GM19455 (cell line): ENCODE measurements around the gene CACNA2D4.

ENCODE experiments used
- ATAC-seq: cut with Tn5 transposase; IDR thresholded peaks from one replicate; pipeline ENCODE4 v1.9.1; 2021; ENCODE audit not compliant: unreplicated experiment

CACNA2D4 gene

DNA sequence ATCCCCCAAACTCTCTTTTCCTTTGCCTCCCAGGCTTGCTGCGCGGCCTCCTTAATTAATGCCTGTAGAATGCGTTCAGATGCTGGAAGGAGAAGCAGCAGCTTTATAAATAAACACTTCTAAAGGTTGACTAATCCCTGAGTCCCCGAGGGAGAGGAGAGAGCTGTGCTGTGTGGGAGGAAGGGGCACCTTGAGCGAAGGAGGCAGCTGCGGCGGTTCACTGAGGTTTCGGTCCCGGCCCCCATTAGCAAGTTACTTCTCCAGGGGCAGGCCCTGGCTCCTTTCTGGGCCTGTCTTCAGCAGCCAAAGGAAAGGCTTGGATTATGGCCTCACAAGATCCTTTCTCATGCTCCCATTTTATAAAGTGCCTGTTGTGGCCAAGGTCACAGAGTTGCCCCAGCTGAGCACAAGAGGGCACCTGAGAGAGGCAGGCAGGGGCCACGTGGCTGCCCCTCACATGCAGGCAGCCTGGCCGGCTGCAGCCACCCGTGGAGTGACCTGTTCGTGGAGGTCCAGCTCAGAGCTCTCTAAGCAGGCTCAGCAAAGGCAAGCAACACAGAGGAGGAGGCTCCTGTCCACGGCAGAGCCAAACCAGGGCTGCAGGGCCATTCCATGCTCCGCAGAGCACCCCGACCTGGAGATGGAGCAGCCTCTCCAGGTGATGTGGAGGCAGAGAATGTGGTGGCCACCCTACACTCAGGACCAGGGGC lies 15.0 kb upstream of the CACNA2D4 start:
- no peak for ATAC-seq

DNA sequence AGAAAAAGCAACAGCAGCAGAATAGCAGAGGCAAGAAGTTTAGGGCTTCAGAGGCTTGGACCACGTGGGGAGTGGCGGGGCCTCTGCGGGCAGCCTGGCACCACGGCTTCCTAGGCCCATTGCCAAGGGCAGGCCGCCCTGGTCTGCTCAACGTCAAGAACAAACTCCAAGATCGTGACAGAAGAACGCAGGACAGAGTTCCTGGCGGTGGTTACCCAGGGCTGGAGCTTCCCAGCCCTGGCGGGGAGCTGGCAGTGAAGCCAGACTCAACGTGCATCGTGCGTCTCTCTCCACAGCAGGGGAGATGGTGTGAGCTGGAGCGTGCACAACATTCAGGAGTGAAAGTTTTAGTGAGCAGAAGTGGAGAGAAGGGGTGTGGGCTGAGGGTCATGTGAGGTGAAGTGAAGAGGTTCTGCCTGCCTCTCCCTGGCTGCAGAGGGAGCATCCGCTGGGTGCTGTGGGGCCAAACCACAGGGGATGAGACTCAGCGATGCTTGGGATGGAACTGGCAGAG lies 13.9 kb upstream of the CACNA2D4 start:
- ATAC-seq: no peak

DNA sequence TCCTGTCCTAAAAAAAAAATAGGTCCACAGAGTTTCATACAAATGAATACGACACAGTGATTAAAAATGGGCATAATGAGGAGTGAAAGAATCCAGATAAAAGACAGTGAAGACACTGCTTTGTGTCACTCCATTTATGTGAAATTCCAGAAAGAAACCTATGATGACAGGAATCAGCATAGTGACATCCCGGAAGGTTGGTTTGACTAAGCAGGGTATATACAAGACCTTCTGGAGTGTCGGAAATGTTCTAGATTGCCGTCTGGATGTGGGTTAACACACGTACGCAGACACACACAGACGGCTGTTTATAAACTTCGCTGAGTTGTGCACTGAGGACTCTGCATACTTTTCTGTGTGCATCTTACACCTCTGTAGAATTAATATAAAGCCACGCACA lies 13.2 kb upstream of the CACNA2D4 start:
- ATAC-seq: no peak

DNA sequence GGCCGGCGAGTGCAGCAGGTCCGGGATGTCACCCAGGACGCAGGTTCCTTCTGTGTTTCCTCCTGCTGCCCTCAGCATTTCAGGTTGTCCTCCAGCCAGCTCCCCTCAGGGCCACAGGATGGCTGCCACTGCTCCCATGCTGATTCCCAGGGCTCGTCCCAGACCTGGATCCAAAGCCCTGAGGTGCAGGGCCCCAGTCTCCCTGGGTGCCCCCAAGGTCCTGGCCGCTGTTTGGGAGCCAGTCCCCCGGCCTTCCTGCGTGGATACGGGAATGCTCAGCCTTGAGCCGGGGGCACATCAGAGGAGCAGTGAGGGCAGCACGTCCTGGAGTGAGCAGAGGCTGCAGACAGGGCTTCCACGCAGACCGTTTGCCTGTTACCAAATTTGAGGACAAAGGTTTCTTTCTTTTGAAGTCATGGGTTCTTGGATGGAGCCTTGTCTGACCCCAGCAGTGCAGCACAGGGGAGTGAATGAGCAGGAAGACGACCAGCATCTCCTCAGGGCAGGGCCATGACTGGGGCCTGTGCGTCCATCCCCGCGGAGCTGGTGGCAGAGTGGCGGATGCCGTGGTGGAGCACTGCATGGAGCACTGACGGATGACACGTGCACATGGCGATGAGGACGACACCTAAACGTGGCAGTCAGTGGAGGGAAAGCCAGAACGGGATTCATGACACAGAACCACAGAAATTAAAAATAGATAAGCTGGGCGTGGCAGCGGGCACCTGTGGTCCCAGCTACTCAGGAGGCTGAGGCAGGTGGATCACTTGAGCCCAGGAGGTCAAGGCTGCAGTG lies 12.5 kb upstream of the CACNA2D4 start:
- no peak for ATAC-seq

GRCh38 chr12:1929985-1930802 lies 11.7 kb upstream of the CACNA2D4 start:
- no peak for ATAC-seq

DNA sequence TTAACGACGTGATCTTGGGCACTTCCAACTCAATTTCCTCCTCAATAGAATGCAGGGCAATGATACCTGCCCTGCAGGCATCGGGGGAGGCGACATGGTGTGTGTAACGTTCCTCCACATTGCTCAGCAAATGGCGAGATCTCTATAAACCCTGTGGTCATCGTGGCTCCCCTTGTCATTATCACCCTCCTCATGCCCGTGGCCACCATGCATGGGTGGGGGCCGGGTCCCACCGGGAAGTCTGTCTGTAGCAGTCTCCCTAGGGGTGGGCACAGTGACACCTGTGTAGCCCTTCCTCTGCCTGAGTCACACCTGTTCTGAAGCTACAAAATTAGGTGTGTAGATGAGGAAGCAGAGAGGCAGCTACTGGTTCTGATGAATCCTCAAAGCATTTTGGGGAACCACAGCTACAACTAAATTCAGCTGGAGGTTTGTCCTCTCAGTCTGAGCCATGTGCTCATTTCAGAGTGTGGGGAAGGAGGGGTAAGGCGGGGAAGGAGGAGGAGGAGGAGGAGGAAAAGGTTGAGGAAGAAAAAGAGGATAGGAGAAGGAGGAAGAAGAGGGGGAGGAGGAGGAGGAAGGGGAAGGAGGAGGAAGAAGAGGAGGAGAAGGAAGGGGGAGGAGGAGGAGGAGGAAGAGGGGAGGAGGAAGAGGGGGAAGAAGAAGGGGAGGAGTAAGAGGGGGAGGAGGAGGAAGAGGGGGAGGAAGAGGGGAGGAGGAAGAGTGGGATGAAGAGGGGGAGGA lies 11.0 kb upstream of the CACNA2D4 start:
- ATAC-seq: no peak

DNA sequence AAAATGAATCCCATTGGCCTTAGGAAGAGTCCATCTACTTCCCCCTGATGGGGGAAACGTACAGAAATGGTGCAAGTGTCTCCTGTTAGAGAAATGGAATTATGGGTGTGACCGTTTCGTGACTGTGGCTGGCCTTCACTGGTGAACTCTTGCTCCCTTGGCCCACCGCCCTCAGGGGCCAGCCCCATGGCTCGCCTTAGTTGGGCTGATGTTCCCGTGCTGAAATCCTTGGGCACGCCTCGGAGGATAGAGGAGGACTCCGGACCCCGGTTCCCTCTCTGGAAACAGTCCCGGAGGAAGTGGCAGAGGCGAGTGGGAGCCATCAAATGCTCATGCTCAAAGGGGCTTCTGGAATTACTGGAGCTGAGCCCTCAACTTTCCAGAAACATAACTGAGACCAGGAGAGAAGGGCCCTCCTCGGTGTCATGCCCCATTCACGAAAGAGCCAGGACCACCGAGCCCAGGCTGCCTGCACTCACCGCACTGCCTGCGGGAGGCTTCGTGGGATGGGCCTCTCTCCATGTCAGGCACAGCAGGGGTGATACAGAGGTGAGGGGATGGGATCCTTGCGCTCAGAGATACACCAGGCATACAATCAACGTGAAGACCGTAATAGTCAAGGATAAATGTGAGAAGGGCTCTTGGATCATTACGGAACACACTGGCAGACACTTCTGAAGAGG lies 10.1 kb upstream of the CACNA2D4 start:
- ATAC-seq: no peak

GRCh38 chr12:1927751-1928351 lies 9.4 kb upstream of the CACNA2D4 start:
- ATAC-seq: no peak

DNA sequence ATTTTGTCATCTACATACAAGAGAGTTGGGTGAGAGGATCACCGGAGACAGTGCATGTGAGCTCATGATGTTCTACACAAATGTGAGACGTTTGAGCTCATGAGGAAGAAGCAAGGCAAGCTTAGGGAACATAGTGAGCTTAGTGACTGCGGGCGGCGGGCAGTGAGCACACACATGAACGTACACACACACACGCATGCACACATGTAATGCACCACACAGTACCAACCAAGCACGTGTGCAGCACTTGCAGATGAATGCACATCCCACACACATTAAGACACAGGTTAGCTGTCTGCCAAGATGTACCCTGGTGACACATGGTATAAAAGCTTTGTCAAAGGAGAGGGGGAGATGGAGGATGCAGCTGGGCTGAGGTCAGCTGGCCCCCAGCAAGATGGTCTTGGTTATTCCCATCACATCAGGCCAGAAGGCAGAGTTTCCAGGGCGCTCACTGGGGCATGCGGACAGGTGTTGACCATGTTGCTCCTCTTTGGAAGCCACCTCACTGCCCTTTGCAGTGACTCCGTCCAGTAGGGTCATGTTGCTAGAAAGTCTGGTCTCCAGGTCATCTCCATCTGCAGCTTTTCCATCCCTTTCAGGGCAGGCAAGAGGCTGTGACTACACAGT lies 8.7 kb upstream of the CACNA2D4 start:
- no peak for ATAC-seq

DNA sequence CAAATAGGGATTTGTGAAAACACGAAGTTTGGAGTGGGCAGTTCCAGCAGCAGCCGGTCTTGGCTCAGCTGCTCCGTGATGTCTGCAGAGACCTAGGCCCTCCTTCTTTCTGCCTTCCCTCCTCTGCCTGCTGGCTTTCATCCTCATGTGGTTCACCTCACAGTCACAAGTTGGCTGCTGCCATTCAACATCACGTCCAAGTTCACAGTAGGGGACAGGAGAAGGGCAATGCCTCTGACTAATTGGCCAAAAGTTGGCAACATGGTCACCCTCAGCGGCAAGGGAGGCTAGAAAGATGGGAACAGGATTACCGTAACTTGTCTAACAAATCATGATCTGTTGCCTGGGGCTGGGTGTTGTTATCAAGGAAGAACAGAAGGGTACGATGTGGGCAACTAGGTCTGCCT lies 7.8 kb upstream of the CACNA2D4 start:
- ATAC-seq: no peak

GRCh38 chr12:1925684-1926006 lies 7.2 kb upstream of the CACNA2D4 start:
- no peak for ATAC-seq

GRCh38 chr12:1924996-1925683 lies 6.7 kb upstream of the CACNA2D4 start:
- ATAC-seq: no peak

DNA sequence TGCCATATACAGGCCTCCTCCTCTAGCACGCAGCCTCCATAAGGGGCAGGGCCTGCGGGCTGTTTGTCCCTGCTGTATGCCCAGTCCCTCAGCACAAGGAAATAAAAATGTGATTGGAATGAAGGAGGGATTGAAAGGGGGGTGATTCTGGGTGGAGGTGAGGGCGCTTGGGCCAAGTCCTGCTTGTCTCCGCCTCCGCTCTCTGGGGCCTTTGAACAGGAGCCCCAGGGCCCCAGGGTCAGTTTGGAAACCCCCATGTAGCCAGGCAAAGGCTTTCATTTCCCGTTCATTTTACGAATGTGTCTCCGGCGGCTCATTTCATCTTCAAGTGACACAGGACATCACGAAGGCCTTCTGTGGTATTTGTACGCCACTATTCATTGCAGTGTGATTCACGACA lies 4.5 kb upstream of the CACNA2D4 start:
- no peak for ATAC-seq

DNA sequence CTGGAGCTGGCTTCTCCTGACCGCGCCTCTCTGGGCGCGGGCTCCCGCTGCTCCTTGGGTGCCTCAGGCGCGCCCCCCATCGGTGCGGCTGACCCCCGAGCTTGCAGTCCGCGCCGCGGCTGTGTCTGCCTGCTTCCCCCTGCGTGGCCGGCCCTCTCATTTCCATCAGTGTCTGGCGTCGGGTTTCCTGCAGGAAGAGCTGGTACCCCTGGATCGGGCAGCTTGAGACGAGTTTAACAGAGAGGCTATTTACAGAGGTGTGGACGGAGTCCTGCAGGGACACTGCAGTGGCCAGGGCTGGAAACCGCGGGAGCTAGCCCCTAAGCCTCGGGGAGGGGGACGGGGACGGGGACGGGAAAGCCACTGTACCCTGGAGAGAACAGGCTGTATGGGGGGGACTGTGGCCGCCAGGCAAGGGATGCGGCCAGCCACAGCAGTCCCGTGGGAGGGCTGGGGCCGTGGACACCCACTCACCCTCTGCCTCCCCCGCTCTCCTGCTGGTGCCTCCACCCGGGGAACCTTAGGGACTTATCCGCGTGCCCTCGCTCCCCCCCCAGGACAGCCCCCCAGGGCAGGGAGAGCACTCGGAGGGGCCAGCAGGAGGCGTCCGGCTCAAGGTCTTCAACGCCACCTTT lies 3.7 kb upstream of the CACNA2D4 start:
- ATAC-seq: no peak

- ATAC-seq: no peak
These were observed 2.5 kb upstream of the CACNA2D4 start for GRCh38 chr12:1920971-1921370.

DNA sequence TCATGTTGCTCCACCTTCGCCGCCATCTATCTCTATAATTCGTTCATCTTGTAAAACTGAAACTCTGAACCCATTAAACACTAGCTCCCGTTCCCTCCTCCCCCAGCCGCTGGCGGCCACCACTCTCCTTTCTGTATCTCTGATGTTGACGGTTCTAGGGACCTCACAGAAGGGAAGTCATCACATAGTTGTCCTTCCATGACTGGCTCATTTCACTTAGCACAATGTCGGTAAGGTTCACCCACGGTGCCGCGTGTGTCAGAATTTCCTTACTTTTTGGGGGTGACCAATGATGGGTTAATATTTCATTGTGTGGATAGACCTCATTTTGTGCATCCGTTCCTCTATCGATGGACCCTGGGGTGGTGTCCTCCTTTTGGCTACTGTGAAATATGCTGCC lies 2.0 kb upstream of the CACNA2D4 start:
- ATAC-seq: no peak

GRCh38 chr12:1919763-1920162 lies 1.3 kb upstream of the CACNA2D4 start:
- no peak for ATAC-seq

DNA sequence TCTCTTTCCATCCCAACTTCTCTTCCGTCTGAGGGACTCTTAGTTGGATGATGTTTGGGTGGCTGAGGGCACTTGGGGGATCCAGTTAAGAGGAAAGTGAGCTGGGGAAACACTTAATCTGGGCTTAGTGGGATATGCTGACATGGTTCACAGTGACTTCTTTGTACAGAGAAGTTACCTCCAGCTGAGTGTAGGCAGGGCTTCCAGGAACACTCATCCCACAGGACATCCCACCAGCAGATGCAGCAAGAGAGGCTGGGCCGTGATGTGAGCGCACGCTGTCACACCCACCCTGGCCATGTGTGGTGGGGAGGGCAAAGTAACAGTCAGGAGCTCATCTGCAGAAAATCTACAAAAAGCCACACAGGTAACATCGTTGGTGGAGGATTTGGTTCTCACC lies 832 bp upstream of the CACNA2D4 start:
- ATAC-seq: no peak

- ATAC-seq: no peak
These were observed 408 bp upstream of the CACNA2D4 start for GRCh38 chr12:1918884-1919236.
